ENCODE data around the gene DDT.
"Not testable (repeated sequence)": the region's sequence is repeated elsewhere in the genome, so short reads cannot be mapped to it uniquely, and the experiment has no call there.

DDT gene

DNA sequence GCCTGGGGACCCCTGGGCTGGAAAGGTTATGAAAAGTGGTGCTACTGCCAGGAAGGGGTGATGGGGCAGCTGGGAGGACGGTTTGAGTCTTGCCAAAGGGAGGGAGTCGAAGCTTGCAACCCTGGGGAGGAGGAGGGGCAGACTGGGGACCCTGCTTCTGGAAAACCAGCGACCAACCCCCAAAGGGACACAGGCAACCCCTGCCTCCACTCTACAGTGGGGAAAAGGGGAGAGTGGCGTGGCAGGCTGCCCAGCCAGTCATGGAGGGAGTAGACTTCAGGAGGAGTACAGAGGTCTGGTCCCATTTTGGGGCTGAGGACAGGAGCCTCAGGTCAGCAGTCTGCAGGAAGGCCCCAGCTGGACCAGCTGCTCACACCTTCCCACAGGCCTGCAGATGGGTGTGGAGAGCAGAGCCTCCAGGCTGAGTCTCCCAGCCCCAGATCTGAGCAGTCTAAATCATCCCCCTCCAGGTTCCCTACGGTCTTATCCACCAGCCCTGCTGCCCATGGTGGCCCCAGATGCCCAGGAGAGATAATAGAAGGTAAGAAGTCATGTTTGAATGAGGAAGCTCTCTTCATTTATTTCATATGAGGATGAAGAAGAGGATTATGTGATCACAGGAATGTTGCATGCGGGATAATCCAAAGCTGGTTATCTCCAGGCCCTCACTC, 3.3 kb downstream of the DDT start:
- Histone ChIP-seq H3K27me3 (ENCODE audit: low read length) (no peaks in the 10 kb centered on the region), H3K36me3 (ENCODE audit: low read length) (no peaks in the 10 kb centered on the region), H2AFZ (ENCODE audit: low read depth, low read length, severe bottlenecking) (no peak overlapping the region), H3K9ac (ENCODE audit: low read length) (no peak overlapping the region), H3F3A (ENCODE audit: insufficient read depth) (0 out of 2 replicates have a peak, but pooled peaks cover 3% of the 10 kb centered on the region), H3K4me3 (ENCODE audit: insufficient read depth, low read length, poor library complexity, severe bottlenecking) (no peak overlapping the region), H3K9me3 (ENCODE audit: insufficient read depth, low read length) (no peaks in the 10 kb centered on the region), H4K20me1 (ENCODE audit: low read depth, low read length) (no peaks in the 10 kb centered on the region), H3K27ac (ENCODE audit: low read depth, low read length) (no peak overlapping the region), H3K79me2 (ENCODE audit: insufficient read depth, low read length) (peaks cover 16% of the 10 kb centered on the region), H3K9me2 (replicated peaks; ENCODE audit: insufficient read depth, low read length) (no peaks in the 10 kb centered on the region), H3K4me2 (ENCODE audit: low read depth, low read length, poor library complexity, severe bottlenecking) (no peak overlapping the region)
- TF ChIP-seq EZH2phosphoT487 (conservative IDR thresholded peaks at IDR 0.05; ENCODE audit: low read length), result no peak
- TF ChIP-seq, protein P1, sequence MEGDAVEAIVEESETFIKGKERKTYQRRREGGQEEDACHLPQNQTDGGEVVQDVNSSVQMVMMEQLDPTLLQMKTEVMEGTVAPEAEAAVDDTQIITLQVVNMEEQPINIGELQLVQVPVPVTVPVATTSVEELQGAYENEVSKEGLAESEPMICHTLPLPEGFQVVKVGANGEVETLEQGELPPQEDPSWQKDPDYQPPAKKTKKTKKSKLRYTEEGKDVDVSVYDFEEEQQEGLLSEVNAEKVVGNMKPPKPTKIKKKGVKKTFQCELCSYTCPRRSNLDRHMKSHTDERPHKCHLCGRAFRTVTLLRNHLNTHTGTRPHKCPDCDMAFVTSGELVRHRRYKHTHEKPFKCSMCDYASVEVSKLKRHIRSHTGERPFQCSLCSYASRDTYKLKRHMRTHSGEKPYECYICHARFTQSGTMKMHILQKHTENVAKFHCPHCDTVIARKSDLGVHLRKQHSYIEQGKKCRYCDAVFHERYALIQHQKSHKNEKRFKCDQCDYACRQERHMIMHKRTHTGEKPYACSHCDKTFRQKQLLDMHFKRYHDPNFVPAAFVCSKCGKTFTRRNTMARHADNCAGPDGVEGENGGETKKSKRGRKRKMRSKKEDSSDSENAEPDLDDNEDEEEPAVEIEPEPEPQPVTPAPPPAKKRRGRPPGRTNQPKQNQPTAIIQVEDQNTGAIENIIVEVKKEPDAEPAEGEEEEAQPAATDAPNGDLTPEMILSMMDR (IDR thresholded peaks at IDR 0.05; ENCODE audit: insufficient read depth, low read length, poor library complexity, severe bottlenecking), result no peak

DNA sequence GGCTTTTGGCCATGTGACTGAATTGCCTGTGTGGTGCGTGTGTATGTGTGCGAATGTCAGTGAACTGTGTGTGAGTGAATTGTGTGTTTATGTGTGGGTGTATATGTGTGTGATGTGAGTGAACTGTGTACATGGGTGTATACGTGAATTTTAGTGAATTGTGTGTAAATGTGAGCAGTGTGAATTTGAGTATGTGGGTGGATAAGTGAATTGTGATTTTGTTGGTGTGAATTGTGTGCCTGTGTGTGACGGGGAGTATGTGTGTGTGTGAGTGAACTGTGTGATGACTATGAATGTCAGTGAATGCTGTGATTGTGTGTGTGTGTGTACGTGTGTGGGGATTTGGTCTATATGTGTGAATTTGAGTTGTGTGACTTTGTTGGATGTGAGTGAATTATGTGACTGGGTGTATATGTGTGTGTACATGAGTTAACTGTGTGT, 4.0 kb downstream of the DDT start:
- Histone ChIP-seq H3K9me3 (ENCODE audit: insufficient read depth, low read length) (no peaks in the 10 kb centered on the region), H3K79me2 (ENCODE audit: insufficient read depth, low read length) (peaks cover 16% of the 10 kb centered on the region), H3K4me2 (ENCODE audit: low read depth, low read length, poor library complexity, severe bottlenecking) (no peak overlapping the region), H2AFZ (ENCODE audit: low read depth, low read length, severe bottlenecking) (no peak overlapping the region), H3F3A (ENCODE audit: insufficient read depth) (0 out of 2 replicates have a peak, but pooled peaks cover 3% of the 10 kb centered on the region), H3K9me2 (replicated peaks; ENCODE audit: insufficient read depth, low read length) (no peaks in the 10 kb centered on the region), H3K36me3 (ENCODE audit: low read length) (no peaks in the 10 kb centered on the region), H4K20me1 (ENCODE audit: low read depth, low read length) (no peaks in the 10 kb centered on the region), H3K4me3 (ENCODE audit: insufficient read depth, low read length, poor library complexity, severe bottlenecking) (no peak overlapping the region), H3K27ac (ENCODE audit: low read depth, low read length) (no peak overlapping the region), H3K27me3 (ENCODE audit: low read length) (no peaks in the 10 kb centered on the region), H3K9ac (ENCODE audit: low read length) (no peak overlapping the region)
- TF ChIP-seq EZH2phosphoT487 (conservative IDR thresholded peaks at IDR 0.05; ENCODE audit: low read length), result no peak
- TF ChIP-seq, protein P1 (IDR thresholded peaks at IDR 0.05; ENCODE audit: insufficient read depth, low read length, poor library complexity, severe bottlenecking), result no peak

DNA sequence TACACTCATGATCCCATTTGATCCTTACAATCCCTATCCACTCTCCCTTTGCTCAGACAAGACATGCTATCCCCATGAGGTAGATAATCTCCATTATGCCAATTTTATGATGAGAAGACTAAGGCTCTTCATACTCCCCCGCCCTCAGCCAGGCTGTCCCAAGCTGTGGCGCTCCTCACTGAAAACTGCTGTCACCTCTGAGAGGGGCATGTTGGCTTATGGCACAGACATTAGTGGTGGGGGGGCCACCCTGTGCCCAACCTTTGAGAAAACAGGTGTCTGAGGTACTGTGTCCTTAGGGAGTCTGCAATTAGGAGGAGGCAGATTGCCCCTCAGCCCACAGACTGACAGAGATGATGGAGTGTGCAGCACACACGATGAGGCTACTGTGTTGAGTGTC, 5.2 kb downstream of the DDT start:
- Histone ChIP-seq H3K36me3 (ENCODE audit: low read length) (no peaks in the 10 kb centered on the region), H3K27ac (ENCODE audit: low read depth, low read length) (no peak overlapping the region), H2AFZ (ENCODE audit: low read depth, low read length, severe bottlenecking) (no peak overlapping the region), H3K9me2 (replicated peaks; ENCODE audit: insufficient read depth, low read length) (no peaks in the 10 kb centered on the region), H3F3A (ENCODE audit: insufficient read depth) (0 out of 2 replicates have a peak, but pooled peaks cover 3% of the 10 kb centered on the region), H3K4me2 (ENCODE audit: low read depth, low read length, poor library complexity, severe bottlenecking) (no peak overlapping the region), H3K79me2 (ENCODE audit: insufficient read depth, low read length) (peaks cover 16% of the 10 kb centered on the region), H3K9ac (ENCODE audit: low read length) (no peak overlapping the region), H3K27me3 (ENCODE audit: low read length) (no peaks in the 10 kb centered on the region), H3K4me3 (ENCODE audit: insufficient read depth, low read length, poor library complexity, severe bottlenecking) (no peak overlapping the region), H3K9me3 (ENCODE audit: insufficient read depth, low read length) (no peaks in the 10 kb centered on the region), H4K20me1 (ENCODE audit: low read depth, low read length) (no peaks in the 10 kb centered on the region)
- TF ChIP-seq, protein P1 (IDR thresholded peaks at IDR 0.05; ENCODE audit: insufficient read depth, low read length, poor library complexity, severe bottlenecking), result no peak
- TF ChIP-seq EZH2phosphoT487 (conservative IDR thresholded peaks at IDR 0.05; ENCODE audit: low read length), result no peak

DNA sequence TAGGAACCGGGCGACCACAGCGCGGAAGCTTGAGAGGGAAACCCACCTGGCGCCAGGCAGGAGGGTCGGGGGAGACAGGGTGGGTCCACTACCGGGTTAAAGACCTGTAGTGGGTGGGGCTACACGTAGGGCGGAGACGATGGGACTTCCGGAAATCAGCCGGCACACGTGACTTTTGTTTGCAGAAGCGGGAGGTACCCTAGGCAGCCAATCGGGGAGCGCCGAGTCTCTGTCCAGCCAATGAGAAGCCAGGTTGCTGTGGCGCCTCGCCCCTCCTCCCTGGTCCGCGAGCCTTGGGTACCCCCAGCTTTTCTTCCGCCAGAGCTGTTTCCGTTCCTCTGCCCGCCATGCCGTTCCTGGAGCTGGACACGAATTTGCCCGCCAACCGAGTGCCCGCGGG, 7.7 kb downstream of the DDT start, which contains the start of gene DDTL:
Gene DDTL, plus strand, starts transcription at position 321 of the 400 bp plus-strand sequence. Its CDS starts 27 bp downstream, at position 348.
- not testable (repeated sequence) for H4K20me1 ChIP-seq (ENCODE audit: low read depth, low read length); H3K36me3 ChIP-seq (ENCODE audit: low read length); H3K4me3 ChIP-seq (ENCODE audit: insufficient read depth, low read length, poor library complexity, severe bottlenecking); H3F3A ChIP-seq (ENCODE audit: insufficient read depth); H3K27me3 ChIP-seq (ENCODE audit: low read length); H3K9me2 ChIP-seq (replicated peaks; ENCODE audit: insufficient read depth, low read length); H3K9ac ChIP-seq (ENCODE audit: low read length); H3K9me3 ChIP-seq (ENCODE audit: insufficient read depth, low read length); H3K27ac ChIP-seq (ENCODE audit: low read depth, low read length); H2AFZ ChIP-seq (ENCODE audit: low read depth, low read length, severe bottlenecking); H3K4me2 ChIP-seq (ENCODE audit: low read depth, low read length, poor library complexity, severe bottlenecking)
- H3K79me2 ChIP-seq (ENCODE audit: insufficient read depth, low read length), result peaks cover 14% of the 10 kb centered on the region

DNA sequence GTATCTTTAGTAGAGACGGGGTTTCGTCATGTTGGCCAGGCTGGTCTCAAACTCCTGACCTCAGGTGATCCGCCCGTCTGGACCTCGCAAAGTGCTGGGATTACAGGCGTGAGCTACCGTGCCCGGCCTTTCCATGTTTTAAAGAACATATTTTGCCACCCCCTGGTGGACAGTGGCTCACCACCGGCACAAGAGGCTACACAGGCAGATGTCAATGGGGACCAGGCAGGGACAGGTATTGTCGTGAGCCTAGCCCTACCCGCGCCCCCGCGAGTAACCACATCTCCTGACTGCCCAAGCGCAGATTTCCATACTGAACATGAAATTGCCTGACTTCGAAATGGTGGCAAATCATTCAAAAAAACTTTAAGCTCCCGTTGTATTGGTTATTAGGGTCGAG, 8.1 kb downstream of the DDT start:
- H3K36me3 ChIP-seq (ENCODE audit: low read length); H3K27me3 ChIP-seq (ENCODE audit: low read length); H3K4me3 ChIP-seq (ENCODE audit: insufficient read depth, low read length, poor library complexity, severe bottlenecking); H3K4me2 ChIP-seq (ENCODE audit: low read depth, low read length, poor library complexity, severe bottlenecking); H3F3A ChIP-seq (ENCODE audit: insufficient read depth); H3K9me2 ChIP-seq (replicated peaks; ENCODE audit: insufficient read depth, low read length); H3K79me2 ChIP-seq (ENCODE audit: insufficient read depth, low read length); H3K27ac ChIP-seq (ENCODE audit: low read depth, low read length); H2AFZ ChIP-seq (ENCODE audit: low read depth, low read length, severe bottlenecking); H4K20me1 ChIP-seq (ENCODE audit: low read depth, low read length); H3K9ac ChIP-seq (ENCODE audit: low read length); H3K9me3 ChIP-seq (ENCODE audit: insufficient read depth, low read length): not testable (repeated sequence)

Data from SU-DHL-6 (cell line).